ENCODE measurements around the gene ASB10. TPM values are rescaled to one million over a fixed set of nuclear protein-coding genes. Genes with fewer than 3 reads are reported as not detected.

The ASB10 gene
- polyA plus RNA-seq, 2 of the 4 experiments (the other 2 are of a cell fraction) = not detected

DNA sequence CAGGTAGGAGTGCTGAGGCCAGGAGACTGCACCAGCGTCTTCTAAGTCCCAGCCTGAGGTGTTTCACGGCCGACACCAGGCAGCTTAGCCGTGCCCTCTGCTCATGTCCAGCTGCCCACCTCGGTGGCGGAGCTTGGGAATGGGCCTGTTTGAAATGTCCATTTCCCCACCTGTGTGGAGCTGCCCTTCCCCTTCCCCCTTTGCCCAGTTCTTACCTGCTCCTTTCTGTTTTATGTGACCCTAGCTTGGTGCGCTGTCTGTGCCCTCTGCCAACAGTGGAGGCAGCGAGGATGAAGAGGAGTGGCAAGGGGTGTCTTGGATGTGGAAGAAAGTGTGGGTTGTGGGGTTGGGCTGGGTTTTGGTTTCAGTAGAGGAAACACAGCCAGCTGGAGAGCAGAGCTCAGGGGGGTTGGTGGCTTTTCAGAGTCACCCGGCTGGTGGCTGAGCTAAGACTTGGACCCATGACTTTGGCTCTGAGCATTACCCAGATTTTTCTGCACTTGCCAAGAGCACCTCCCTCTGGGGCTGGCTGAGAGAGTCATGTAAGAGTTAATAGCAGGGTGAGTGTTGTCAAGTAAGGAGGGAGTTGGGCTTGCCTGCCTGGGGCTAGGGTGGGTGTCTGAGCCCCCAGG lies 57.0 kb downstream of the ASB10 start:
- Histone ChIP-seq H3K4me2 (no peak overlapping the region), H3K9me3 (no peaks in the 10 kb centered on the region), H3K27ac (no peak overlapping the region), H3K4me3 (no peak overlapping the region), H3K4me1 (no peaks in the 10 kb centered on the region)
- POLR2A ChIA-PET = no interaction called here
- DNase-seq (ENCODE audit: low read depth in 1 of 2, low spot score in 1 of 2) (no peak), ATAC-seq (no peak), FAIRE-seq (no peak)
- CTCF ChIA-PET = interaction anchor here (0.6 to 5.1 kb wide), 13 partner anchors 9 to 185 kb away, joined by 3 to 25 read pairs (median 4); partner anchors contain the start of gene GBX1
- TF ChIP-seq BHLHE40 (IDR thresholded peaks at IDR 0.05; ENCODE audit: low read depth, low read length) (no peak), ZC3H11A (IDR thresholded peaks at IDR 0.05) (no peak), KDM5A (IDR thresholded peaks at IDR 0.05) (no peak), POLR2A (IDR thresholded peaks at IDR 0.05; ENCODE audit: low read length) (no peak), HOXB13 (CRISPR knock-in tag; IDR thresholded peaks at IDR 0.05; ENCODE audit: low read depth) (no peak)
- WGBS (ENCODE audit: missing lambda C conversion rate) = 95% methylated on average over 9 of the region's 9 CpGs

DNA sequence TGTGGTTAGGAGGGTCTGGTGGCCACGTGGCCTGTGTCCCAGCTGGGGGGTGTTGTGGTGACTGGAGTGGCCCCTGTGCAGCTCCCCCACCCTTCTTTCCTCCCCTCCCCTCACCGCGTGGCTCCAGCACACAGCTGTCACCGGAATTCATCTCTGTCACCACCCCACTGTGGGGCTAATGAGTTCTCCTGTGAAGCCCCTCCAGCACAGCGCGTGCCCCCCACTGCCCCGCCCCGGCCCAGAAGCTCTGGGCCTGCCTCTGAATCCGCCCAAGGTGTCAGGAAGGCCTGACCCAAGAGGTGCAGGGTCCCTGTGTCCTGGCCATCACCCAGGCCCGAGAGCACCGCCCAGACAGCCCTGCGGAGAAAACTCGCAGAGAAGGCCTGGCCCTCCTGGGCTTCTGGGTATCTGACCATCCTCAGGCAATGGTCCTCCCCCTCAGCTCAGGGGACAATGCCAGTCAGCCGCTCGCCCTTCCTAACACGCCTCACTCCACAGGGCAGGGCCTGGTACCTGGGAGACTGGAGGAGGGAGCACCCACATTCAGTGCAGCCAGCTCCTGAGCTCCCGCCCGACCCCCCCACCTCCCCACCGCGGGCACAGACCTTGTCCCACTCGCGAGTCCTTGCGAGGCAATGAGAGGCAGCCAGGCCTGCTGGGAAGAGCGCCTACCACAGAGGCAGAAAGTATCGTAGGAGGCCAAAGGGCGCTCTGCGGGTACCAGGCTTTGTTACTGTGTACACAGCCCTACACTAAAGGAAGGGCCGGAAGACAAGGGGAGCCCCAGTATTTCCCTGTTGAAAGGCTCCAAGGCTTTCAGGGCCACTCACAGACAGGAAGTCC lies 57.7 kb downstream of the ASB10 start:
- WGBS (ENCODE audit: missing lambda C conversion rate) = 94% methylated on average over 17 of the region's 28 CpGs
- no peak for TF ChIP-seq EP300 (IDR thresholded peaks at IDR 0.05)
- no peak for TF ChIP-seq POLR2A (IDR thresholded peaks at IDR 0.05; ENCODE audit: low read length)
- no peak for TF ChIP-seq MAFK (IDR thresholded peaks at IDR 0.05; ENCODE audit: partially characterized antibody)
- TF ChIP-seq NR3C1 (IDR thresholded peaks at IDR 0.05) = no peak
- TF ChIP-seq ZNF302 (CRISPR knock-in tag; IDR thresholded peaks at IDR 0.05) = no peak
- no peak for TF ChIP-seq CHD2 (IDR thresholded peaks at IDR 0.05; ENCODE audit: low read length, partially characterized antibody)
- Histone ChIP-seq H3K4me3 (no peak overlapping the region), H3K4me1 (no peaks in the 10 kb centered on the region), H3K4me2 (no peak overlapping the region), H3K27ac (no peak overlapping the region), H3K9me3 (no peaks in the 10 kb centered on the region)
- FAIRE-seq (no peak), ATAC-seq (no peak), DNase-seq (ENCODE audit: low read depth in 1 of 2, low spot score in 1 of 2) (no peak)
- CTCF ChIA-PET = interaction anchor here (0.6 to 5.1 kb wide), 16 partner anchors 9 to 231 kb away, joined by 3 to 25 read pairs (median 4); partner anchors contain the start of gene GBX1
- POLR2A ChIA-PET = no interaction called here

DNA sequence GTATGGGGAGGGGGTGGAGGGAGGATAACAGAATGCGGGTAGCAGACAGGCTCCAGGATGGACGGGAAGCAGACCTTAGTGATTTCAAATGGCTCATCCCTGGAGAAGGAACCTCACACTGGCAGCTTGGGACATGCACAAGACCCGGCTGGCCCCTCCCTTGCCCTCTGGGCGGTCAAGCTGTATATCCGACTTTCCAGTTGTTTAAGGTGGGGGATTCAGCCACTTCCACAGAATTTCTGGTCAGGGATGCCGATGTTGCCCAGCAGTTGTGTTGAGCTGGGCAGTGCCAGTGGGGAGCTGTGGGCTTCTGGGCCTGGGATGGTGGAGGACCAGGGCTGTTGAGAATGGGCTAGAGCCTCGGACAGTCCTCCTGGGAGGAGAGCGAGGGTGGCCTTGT lies 58.3 kb downstream of the ASB10 start:
- ChIA-PET CTCF (interaction anchor here (0.6 to 5.1 kb wide), 13 partner anchors 11 to 230 kb away, joined by 3 to 25 read pairs (median 3); partner anchors contain the start of gene GBX1), POLR2A (no interaction called here)
- Histone ChIP-seq H3K4me3 (no peak overlapping the region), H3K4me2 (no peak overlapping the region), H3K4me1 (no peaks in the 10 kb centered on the region), H3K27ac (no peak overlapping the region), H3K9me3 (no peaks in the 10 kb centered on the region)
- WGBS (ENCODE audit: missing lambda C conversion rate) = 84% methylated on average over 8 of the region's 8 CpGs
- ATAC-seq (no peak), DNase-seq (ENCODE audit: low read depth in 1 of 2, low spot score in 1 of 2) (no peak), FAIRE-seq (no peak)
- TF ChIP-seq, protein P1, sequence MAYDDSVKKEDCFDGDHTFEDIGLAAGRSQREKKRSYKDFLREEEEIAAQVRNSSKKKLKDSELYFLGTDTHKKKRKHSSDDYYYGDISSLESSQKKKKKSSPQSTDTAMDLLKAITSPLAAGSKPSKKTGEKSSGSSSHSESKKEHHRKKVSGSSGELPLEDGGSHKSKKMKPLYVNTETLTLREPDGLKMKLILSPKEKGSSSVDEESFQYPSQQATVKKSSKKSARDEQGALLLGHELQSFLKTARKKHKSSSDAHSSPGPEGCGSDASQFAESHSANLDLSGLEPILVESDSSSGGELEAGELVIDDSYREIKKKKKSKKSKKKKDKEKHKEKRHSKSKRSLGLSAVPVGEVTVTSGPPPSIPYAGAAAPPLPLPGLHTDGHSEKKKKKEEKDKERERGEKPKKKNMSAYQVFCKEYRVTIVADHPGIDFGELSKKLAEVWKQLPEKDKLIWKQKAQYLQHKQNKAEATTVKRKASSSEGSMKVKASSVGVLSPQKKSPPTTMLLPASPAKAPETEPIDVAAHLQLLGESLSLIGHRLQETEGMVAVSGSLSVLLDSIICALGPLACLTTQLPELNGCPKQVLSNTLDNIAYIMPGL (CRISPR knock-in tag; IDR thresholded peaks at IDR 0.05; ENCODE audit: borderline replicate concordance) = no peak

DNA sequence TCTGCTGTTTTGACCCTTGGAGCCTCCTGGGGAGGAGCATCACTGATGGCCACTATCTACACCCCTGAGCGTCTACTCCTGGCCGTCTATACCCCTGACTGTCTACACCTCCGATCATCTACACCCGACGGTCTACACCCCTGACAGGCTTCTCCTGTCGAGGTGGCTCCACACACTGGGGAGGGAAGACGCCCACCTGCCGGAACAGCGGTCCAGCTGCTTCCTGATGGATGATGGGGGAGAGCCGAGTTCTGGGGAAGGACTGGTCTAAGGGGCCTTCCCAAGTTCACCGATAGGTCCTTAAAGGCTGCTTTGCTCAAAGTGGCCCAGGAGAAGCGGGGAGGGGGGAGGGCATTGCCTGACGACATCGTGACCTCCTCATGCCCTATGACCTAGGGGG lies 58.9 kb downstream of the ASB10 start:
- Histone ChIP-seq H3K9me3 (no peaks in the 10 kb centered on the region), H3K4me3 (no peak overlapping the region), H3K27ac (no peak overlapping the region), H3K4me2 (no peak overlapping the region), H3K4me1 (no peaks in the 10 kb centered on the region)
- DNase-seq (ENCODE audit: low read depth in 1 of 2, low spot score in 1 of 2) (no peak), FAIRE-seq (no peak), ATAC-seq (no peak)
- ChIA-PET CTCF (interaction anchor here (0.6 to 5.1 kb wide), 12 partner anchors 11 to 230 kb away, joined by 3 to 63 read pairs (median 3); partner anchors contain the start of gene GBX1), POLR2A (no interaction called here)
- TF ChIP-seq HDAC2 (IDR thresholded peaks at IDR 0.05) = no peak
- no peak for TF ChIP-seq HOXB13 (CRISPR knock-in tag; IDR thresholded peaks at IDR 0.05; ENCODE audit: low read depth)
- no peak for TF ChIP-seq SREBF2 (IDR thresholded peaks at IDR 0.05)
- TF ChIP-seq, protein P2, sequence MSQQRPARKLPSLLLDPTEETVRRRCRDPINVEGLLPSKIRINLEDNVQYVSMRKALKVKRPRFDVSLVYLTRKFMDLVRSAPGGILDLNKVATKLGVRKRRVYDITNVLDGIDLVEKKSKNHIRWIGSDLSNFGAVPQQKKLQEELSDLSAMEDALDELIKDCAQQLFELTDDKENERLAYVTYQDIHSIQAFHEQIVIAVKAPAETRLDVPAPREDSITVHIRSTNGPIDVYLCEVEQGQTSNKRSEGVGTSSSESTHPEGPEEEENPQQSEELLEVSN (IDR thresholded peaks at IDR 0.05; ENCODE audit: borderline replicate concordance, low read depth) = no peak
- TF ChIP-seq NR3C1 (IDR thresholded peaks at IDR 0.05) = no peak
- no peak for TF ChIP-seq MYC (IDR thresholded peaks at IDR 0.05; ENCODE audit: borderline replicate concordance, low read length)
- no peak for TF ChIP-seq ZNF302 (CRISPR knock-in tag; IDR thresholded peaks at IDR 0.05)
- TF ChIP-seq, protein P3, sequence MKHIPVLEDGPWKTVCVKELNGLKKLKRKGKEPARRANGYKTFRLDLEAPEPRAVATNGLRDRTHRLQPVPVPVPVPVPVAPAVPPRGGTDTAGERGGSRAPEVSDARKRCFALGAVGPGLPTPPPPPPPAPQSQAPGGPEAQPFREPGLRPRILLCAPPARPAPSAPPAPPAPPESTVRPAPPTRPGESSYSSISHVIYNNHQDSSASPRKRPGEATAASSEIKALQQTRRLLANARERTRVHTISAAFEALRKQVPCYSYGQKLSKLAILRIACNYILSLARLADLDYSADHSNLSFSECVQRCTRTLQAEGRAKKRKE (CRISPR knock-in tag; IDR thresholded peaks at IDR 0.05; ENCODE audit: low read depth) = no peak
- TF ChIP-seq RARB (CRISPR knock-in tag; IDR thresholded peaks at IDR 0.05) = no peak
- TF ChIP-seq, protein P4, sequence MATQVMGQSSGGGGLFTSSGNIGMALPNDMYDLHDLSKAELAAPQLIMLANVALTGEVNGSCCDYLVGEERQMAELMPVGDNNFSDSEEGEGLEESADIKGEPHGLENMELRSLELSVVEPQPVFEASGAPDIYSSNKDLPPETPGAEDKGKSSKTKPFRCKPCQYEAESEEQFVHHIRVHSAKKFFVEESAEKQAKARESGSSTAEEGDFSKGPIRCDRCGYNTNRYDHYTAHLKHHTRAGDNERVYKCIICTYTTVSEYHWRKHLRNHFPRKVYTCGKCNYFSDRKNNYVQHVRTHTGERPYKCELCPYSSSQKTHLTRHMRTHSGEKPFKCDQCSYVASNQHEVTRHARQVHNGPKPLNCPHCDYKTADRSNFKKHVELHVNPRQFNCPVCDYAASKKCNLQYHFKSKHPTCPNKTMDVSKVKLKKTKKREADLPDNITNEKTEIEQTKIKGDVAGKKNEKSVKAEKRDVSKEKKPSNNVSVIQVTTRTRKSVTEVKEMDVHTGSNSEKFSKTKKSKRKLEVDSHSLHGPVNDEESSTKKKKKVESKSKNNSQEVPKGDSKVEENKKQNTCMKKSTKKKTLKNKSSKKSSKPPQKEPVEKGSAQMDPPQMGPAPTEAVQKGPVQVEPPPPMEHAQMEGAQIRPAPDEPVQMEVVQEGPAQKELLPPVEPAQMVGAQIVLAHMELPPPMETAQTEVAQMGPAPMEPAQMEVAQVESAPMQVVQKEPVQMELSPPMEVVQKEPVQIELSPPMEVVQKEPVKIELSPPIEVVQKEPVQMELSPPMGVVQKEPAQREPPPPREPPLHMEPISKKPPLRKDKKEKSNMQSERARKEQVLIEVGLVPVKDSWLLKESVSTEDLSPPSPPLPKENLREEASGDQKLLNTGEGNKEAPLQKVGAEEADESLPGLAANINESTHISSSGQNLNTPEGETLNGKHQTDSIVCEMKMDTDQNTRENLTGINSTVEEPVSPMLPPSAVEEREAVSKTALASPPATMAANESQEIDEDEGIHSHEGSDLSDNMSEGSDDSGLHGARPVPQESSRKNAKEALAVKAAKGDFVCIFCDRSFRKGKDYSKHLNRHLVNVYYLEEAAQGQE (IDR thresholded peaks at IDR 0.05) = no peak
- TF ChIP-seq NPAS2 (CRISPR knock-in tag; IDR thresholded peaks at IDR 0.05; ENCODE audit: borderline replicate concordance) = no peak
- 85% methylated on average over 14 of the region's 14 CpGs for WGBS (ENCODE audit: missing lambda C conversion rate)

Measured in A549 (cell line).